AG04450 (cell line): Measurements from ENCODE around the gene DCT. TPM values are rescaled to one million over a fixed set of nuclear protein-coding genes. Genes with fewer than 3 reads are reported as not detected.

Experiments used
- CTCF ChIA-PET: fragments of 300-600, 350-600 bp; formaldehyde crosslinking; extraction: SDS; loops from one replicate; lab custom pipeline; 2022; ENCODE audit warnings: antibody characterized with exemption, inconsistent platforms; lab: Charles Lee
- POLR2A ChIA-PET: fragments of 350-600 bp; formaldehyde crosslinking; extraction: SDS; loops from one replicate; lab custom pipeline; 2021; ENCODE audit warnings: antibody characterized with exemption, inconsistent platforms; lab: Yijun Ruan, JAX
- DNase-seq: peaks from one replicate; pipeline ENCODE4 v3.0.0-alpha.2; 2011; ENCODE audit warnings: low read depth, low spot score
- H3K27ac ChIP-seq: one replicate; pipeline ENCODE4 v1.5.1; 2012; ENCODE audit warnings: low read depth, low read length, control low read depth
- H3K27me3 ChIP-seq: one replicate; pipeline ENCODE4 v1.6.0; 2012; ENCODE audit warnings: low read length; ENCODE audit not compliant: control insufficient read depth, insufficient read depth
- H3K4me3 ChIP-seq: 2 replicates; pipeline ENCODE4 v1.5.1; 2011; ENCODE audit warnings: mild to moderate bottlenecking, low read depth, low read length, control low read depth
- H3K9me3 ChIP-seq: 2 replicates; pipeline ENCODE4 v1.5.1; 2012; ENCODE audit warnings: low read length; ENCODE audit not compliant: control insufficient read depth, insufficient read depth
- polyA plus RNA-seq: library from polyadenylated mRNA; depleted of rRNA; stranded (reverse); fragments of >200 nt; gene quantifications from 2 replicates; pipeline ENCODE4 v1.2.3, GENCODE V29; 2011; rRNA removed
- TF ChIP-seq, protein P1 (sequence below): IDR thresholded peaks from 2 replicates; pipeline ENCODE4 v1.5.1; 2011; ENCODE audit warnings: low read depth, low read length, control low read depth, inconsistent platforms

DCT gene
- polyA plus RNA-seq, 1 experiment, result not detected

DNA sequence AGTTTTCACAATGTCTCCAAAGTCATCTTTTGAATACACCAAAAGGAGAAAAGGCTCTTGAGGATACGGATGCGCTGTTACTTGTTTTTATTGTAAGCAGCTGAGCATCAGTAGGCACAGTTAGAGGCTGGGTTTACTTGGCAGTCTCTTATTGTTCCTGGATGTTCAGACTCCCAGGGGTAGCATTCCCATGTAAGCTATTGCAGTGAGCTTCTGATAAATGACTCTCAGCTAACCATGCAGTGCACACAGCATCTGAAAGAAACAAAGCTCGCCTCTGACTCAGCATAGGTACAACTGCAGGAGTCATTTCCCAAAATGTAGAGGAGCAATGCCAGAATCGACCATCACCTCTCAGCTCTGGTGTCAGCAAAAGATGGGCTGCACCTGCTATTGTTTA lies 84.8 kb downstream of the DCT start:
- POLR2A ChIA-PET, result no interaction called here

DNA sequence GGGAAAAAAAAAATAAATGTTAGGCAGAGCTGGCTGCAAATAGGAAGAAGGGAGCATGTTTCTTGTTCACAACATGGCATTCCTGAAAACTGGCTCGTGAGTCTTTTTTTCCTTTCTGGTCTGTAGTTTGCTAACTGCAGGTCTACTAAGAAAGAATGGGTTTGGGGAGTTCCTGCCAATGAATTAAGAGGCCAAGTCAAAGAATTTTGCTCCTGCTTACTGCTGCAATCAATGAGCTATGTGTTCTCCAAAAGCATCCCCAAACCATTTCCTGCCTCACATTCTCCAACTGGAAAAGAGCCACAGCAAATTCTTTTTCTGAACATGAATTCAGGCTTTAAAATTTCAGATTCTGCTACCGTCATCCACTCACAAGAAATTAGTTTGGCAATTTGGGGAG lies 88.6 kb downstream of the DCT start:
- Histone ChIP-seq H3K9me3 (no peaks in the 10 kb centered on the region), H3K27ac (no peak overlapping the region), H3K4me3 (no peak overlapping the region), H3K27me3 (no peaks in the 10 kb centered on the region)
- ChIA-PET POLR2A (no interaction called here), CTCF (interaction anchor here (1.1 kb wide), 1 partner anchor 45 kb away, joined by 3 read pairs; no protein-coding TSS in a partner anchor)
- DNase-seq, result no peak
- TF ChIP-seq, protein P1, sequence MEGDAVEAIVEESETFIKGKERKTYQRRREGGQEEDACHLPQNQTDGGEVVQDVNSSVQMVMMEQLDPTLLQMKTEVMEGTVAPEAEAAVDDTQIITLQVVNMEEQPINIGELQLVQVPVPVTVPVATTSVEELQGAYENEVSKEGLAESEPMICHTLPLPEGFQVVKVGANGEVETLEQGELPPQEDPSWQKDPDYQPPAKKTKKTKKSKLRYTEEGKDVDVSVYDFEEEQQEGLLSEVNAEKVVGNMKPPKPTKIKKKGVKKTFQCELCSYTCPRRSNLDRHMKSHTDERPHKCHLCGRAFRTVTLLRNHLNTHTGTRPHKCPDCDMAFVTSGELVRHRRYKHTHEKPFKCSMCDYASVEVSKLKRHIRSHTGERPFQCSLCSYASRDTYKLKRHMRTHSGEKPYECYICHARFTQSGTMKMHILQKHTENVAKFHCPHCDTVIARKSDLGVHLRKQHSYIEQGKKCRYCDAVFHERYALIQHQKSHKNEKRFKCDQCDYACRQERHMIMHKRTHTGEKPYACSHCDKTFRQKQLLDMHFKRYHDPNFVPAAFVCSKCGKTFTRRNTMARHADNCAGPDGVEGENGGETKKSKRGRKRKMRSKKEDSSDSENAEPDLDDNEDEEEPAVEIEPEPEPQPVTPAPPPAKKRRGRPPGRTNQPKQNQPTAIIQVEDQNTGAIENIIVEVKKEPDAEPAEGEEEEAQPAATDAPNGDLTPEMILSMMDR, result no peak

More for the DNA sequence above, 84.8 kb downstream of the DCT start:
- H3K27me3 ChIP-seq, result no peaks in the 10 kb centered on the region
- no peak overlapping the region for H3K4me3 ChIP-seq
- TF ChIP-seq, protein P1, result no peak
- CTCF ChIA-PET, result interaction anchor here (1.1 to 1.3 kb wide), 2 partner anchors 22 to 223 kb away, joined by 3 read pairs; no protein-coding TSS in a partner anchor
- no peaks in the 10 kb centered on the region for H3K9me3 ChIP-seq
- no peak for DNase-seq
- no peak overlapping the region for H3K27ac ChIP-seq

DNA sequence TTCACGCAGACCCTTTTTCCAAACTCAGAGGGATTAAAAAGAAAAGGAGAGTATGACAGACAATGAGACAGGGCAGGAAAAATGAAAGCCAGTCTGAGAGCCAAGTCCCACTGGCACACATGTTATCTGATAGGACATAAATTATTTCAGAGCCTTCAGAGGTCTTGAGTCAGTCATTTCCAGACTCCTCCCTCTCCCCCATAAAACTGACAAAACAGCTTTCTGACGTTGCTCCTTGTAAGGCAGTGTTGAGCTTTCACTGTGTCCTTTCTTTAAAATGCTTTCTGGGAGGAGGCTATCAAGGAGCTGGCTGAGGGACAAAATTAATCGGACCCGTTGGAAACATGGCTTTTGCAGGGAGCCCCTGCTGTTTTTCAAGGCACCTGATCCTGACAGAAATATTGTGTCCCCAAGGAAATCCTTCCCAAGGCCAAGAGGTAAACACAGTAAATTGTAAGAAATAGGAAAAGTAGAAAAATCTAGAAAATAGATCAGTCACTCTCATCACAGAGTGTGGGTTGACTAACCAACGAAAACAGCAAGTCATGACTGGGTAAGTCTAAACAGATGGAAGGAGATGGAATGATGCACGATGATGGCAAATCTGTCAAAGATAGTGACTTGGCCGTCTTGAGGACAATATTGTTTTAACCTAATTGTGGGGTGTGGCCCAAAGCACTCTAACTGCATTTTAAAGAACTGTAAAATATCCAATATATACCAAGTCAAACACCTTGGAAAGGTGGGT lies 89.7 kb downstream of the DCT start:
- no peaks in the 10 kb centered on the region for H3K9me3 ChIP-seq
- no peak overlapping the region for H3K4me3 ChIP-seq
- DNase-seq, result no peak
- TF ChIP-seq, protein P1, result no peak
- H3K27ac ChIP-seq, result no peak overlapping the region
- ChIA-PET CTCF (interaction anchor here (0.6 kb wide), 1 partner anchor 707 kb away, joined by 3 read pairs; no protein-coding TSS in a partner anchor), POLR2A (no interaction called here)
- H3K27me3 ChIP-seq, result no peaks in the 10 kb centered on the region

DNA sequence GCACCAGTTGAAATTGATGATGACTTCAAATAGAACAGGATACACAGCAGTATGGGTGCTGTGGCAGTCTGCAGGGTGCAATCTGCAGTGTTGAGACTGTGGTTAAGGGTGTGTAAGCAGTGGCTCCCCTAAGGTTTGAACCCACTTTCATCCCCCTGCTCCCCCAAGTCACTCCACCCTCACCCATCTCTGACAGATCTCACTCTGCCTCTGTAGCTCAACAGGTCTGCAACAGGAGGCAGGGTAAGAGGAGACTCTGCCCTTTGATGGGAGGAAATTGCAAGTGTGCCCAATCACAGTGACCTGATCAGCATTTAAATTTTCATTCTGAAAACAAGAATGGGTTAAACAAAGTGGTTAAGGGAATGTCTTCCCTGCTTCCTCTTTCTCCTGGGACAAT lies 92.4 kb downstream of the DCT start:
- Histone ChIP-seq H3K27ac (no peak overlapping the region), H3K4me3 (no peak overlapping the region), H3K9me3 (no peaks in the 10 kb centered on the region), H3K27me3 (no peaks in the 10 kb centered on the region)
- TF ChIP-seq, protein P1, result no peak
- CTCF ChIA-PET, result no interaction called here
- no peak for DNase-seq
- POLR2A ChIA-PET, result no interaction called here

Other genes starting within 250 kb of the DCT start
- gene TGDS, start 116.5 kb upstream of the DCT start, polyA plus RNA-seq, result 14.7 and 21.7 TPM in 2 replicates
- 5.8 and 8.6 TPM in 2 replicates for gene GPR180, start 122.2 kb upstream of the DCT start, polyA plus RNA-seq
- gene SOX21, start 232.9 kb upstream of the DCT start, polyA plus RNA-seq, result not detected in 2 replicates